ENCODE results near the gene TERT.

DNA sequence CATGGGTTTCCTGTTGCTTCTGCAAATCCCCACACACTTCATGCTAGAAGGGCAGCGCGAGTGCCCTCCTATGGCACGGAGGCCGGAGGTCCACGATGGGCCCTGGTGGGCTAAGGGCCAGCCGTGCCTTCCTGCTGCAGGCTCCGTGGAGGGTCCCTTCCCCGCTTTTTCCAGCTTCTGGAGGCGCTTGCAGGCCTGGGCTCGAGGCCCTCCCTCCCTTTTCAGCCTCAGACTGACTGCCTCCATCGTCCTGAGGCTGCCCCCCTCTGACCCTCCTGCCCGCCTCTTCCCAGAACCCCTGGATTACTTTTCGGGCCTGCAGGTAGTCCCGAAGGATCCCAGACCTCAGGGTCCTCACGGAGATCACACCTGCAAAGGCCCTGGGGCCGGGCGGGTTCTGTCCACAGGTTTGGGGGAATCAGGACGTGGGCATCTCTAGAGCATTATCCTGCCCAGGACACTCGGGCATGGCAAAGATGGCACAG, 3.2 kb upstream of the TERT start:
- TF ChIP-seq, protein P1, sequence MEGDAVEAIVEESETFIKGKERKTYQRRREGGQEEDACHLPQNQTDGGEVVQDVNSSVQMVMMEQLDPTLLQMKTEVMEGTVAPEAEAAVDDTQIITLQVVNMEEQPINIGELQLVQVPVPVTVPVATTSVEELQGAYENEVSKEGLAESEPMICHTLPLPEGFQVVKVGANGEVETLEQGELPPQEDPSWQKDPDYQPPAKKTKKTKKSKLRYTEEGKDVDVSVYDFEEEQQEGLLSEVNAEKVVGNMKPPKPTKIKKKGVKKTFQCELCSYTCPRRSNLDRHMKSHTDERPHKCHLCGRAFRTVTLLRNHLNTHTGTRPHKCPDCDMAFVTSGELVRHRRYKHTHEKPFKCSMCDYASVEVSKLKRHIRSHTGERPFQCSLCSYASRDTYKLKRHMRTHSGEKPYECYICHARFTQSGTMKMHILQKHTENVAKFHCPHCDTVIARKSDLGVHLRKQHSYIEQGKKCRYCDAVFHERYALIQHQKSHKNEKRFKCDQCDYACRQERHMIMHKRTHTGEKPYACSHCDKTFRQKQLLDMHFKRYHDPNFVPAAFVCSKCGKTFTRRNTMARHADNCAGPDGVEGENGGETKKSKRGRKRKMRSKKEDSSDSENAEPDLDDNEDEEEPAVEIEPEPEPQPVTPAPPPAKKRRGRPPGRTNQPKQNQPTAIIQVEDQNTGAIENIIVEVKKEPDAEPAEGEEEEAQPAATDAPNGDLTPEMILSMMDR (IDR thresholded peaks at IDR 0.05) = no peak
- TF ChIP-seq POLR2A (IDR thresholded peaks at IDR 0.05) (no peak), EP300 (IDR thresholded peaks at IDR 0.05) (no peak), POLR2AphosphoS5 (IDR thresholded peaks at IDR 0.05) (no peak)

Measured in stomach (tissue), 4 donors.